OCI-LY1 (cell line): ENCODE results near the gene SPTY2D1.
"Not testable (repeated sequence)": the region's sequence is repeated elsewhere in the genome, so short reads cannot be mapped to it uniquely, and the experiment has no call there.

Source experiments
- H2AFZ ChIP-seq: fragments of 200-600 bp; sonication (generic), shearing (Covaris generic); 2 replicates; pipeline ENCODE4 v1.6.0; 2014; ENCODE audit warnings: antibody characterized with exemption, mild to moderate bottlenecking, low read length
- H3F3A ChIP-seq: fragments of 200-600 bp; sonication (generic), shearing (Covaris generic); 2 replicates; pipeline ENCODE4 v1.6.0; 2014; ENCODE audit warnings: mild to moderate bottlenecking, antibody characterized with exemption, low read length, moderate library complexity; ENCODE audit not compliant: insufficient read depth
- H3K27ac ChIP-seq: fragments of 200-600 bp; sonication (generic); 2 replicates; pipeline ENCODE4 v1.5.1; 2014; ENCODE audit warnings: low read length, mixed run types, mild to moderate bottlenecking, low read depth; ENCODE audit not compliant: poor library complexity, severe bottlenecking
- H3K27me3 ChIP-seq: fragments of 200-600 bp; sonication (generic); 2 replicates; pipeline ENCODE4 v1.6.0; 2014; ENCODE audit warnings: antibody characterized with exemption, mild to moderate bottlenecking, low read length, moderate library complexity; ENCODE audit not compliant: insufficient read depth
- H3K36me3 ChIP-seq: fragments of 200-600 bp; sonication (generic); 2 replicates; pipeline ENCODE4 v1.6.1; 2014; ENCODE audit warnings: mild to moderate bottlenecking, antibody characterized with exemption, low read length, moderate library complexity, mixed read lengths; ENCODE audit not compliant: insufficient read depth
- H3K4me1 ChIP-seq: fragments of 200-600 bp; sonication (generic); 2 replicates; pipeline ENCODE4 v1.5.1; 2014; ENCODE audit warnings: mild to moderate bottlenecking, low read length, moderate library complexity; ENCODE audit not compliant: insufficient read depth, severe bottlenecking
- H3K4me2 ChIP-seq: fragments of 200-600 bp; sonication (generic), shearing (Covaris generic); 2 replicates; pipeline ENCODE4 v1.6.1; 2014; ENCODE audit warnings: low read length
- H3K4me3 ChIP-seq: fragments of 200-600 bp; sonication (generic); 2 replicates; pipeline ENCODE4 v1.5.1; 2014; ENCODE audit warnings: low read length, low read depth, mild to moderate bottlenecking, mixed read lengths; ENCODE audit not compliant: poor library complexity, severe bottlenecking
- H3K79me2 ChIP-seq: fragments of 200-600 bp; shearing (Covaris generic); 2 replicates; pipeline ENCODE4 v1.6.1; 2016; ENCODE audit warnings: mixed run types, low read length, mixed read lengths; ENCODE audit not compliant: insufficient read depth
- H3K9ac ChIP-seq: fragments of 200-600 bp; sonication (generic), shearing (Covaris generic); 2 replicates; pipeline ENCODE4 v1.6.1; 2014; ENCODE audit warnings: mild to moderate bottlenecking, low read length, mixed read lengths
- H3K9me2 ChIP-seq: fragments of 200-600 bp; sonication (generic), shearing (Covaris generic); 2 replicates; pipeline ENCODE4 v1.6.1; 2014; ENCODE audit warnings: low read depth, mild to moderate bottlenecking, low read length, mixed read lengths
- H3K9me3 ChIP-seq: fragments of 200-600 bp; shearing (Covaris generic); 2 replicates; pipeline ENCODE4 v1.6.1; 2014; ENCODE audit warnings: low read length, mixed read lengths
- H4K20me1 ChIP-seq: fragments of 200-600 bp; sonication (generic), shearing (Covaris generic); 2 replicates; pipeline ENCODE4 v1.6.0; 2016; ENCODE audit warnings: mild to moderate bottlenecking, low read length; ENCODE audit not compliant: insufficient read depth
- EZH2 ChIP-seq: fragments of 200-600 bp; sonication (generic), shearing (Covaris generic); IDR thresholded peaks from 2 replicates; pipeline ENCODE4 v1.8.0; 2017; ENCODE audit warnings: borderline replicate concordance, mixed run types, mild to moderate bottlenecking, antibody characterized with exemption, low read length, moderate library complexity, mixed read lengths
- TF ChIP-seq, protein P1 (sequence below): fragments of 200-600 bp; sonication (generic), shearing (Covaris generic); IDR thresholded peaks from 2 replicates; pipeline ENCODE4 v1.5.1; 2017; ENCODE audit warnings: mild to moderate bottlenecking, antibody characterized with exemption, low read length, moderate library complexity, mixed read lengths

Gene SPTY2D1

DNA sequence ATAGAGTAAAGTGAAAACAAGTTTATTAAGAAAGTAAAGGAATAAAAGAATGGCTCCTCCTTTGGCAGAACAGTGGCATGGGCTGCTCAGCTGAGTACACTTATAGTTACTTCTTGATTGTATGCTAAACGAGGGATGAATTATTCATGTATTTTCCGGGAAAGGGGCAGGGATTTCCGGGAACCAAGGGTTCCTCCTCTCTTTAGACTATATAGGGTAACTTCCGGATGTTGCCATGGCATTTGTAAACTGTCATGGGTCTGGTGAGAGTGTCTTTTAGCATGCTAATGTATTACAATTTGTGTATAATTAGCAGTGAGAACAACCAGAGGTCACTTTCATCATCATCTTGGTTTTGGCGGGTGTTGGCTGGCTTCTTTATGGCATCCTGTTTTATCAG lies 23.5 kb upstream of the SPTY2D1 start:
- H3K79me2 ChIP-seq, result no peaks in the 10 kb centered on the region
- TF ChIP-seq EZH2, result no peak
- TF ChIP-seq, protein P1, sequence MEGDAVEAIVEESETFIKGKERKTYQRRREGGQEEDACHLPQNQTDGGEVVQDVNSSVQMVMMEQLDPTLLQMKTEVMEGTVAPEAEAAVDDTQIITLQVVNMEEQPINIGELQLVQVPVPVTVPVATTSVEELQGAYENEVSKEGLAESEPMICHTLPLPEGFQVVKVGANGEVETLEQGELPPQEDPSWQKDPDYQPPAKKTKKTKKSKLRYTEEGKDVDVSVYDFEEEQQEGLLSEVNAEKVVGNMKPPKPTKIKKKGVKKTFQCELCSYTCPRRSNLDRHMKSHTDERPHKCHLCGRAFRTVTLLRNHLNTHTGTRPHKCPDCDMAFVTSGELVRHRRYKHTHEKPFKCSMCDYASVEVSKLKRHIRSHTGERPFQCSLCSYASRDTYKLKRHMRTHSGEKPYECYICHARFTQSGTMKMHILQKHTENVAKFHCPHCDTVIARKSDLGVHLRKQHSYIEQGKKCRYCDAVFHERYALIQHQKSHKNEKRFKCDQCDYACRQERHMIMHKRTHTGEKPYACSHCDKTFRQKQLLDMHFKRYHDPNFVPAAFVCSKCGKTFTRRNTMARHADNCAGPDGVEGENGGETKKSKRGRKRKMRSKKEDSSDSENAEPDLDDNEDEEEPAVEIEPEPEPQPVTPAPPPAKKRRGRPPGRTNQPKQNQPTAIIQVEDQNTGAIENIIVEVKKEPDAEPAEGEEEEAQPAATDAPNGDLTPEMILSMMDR, result no peak
- H4K20me1 ChIP-seq, result no peaks in the 10 kb centered on the region
- no peaks in the 10 kb centered on the region for H3K9me3 ChIP-seq
- H3K36me3 ChIP-seq, result no peaks in the 10 kb centered on the region
- no peak overlapping the region for H2AFZ ChIP-seq
- H3K9ac ChIP-seq, result no peak overlapping the region
- H3K27ac ChIP-seq, result no peak overlapping the region
- H3K27me3 ChIP-seq, result no peaks in the 10 kb centered on the region
- H3K4me1 ChIP-seq, result no peaks in the 10 kb centered on the region
- H3K4me3 ChIP-seq, result no peak overlapping the region
- H3F3A ChIP-seq, result no peaks in the 10 kb centered on the region
- no peak overlapping the region for H3K4me2 ChIP-seq
- no peaks in the 10 kb centered on the region for H3K9me2 ChIP-seq

DNA sequence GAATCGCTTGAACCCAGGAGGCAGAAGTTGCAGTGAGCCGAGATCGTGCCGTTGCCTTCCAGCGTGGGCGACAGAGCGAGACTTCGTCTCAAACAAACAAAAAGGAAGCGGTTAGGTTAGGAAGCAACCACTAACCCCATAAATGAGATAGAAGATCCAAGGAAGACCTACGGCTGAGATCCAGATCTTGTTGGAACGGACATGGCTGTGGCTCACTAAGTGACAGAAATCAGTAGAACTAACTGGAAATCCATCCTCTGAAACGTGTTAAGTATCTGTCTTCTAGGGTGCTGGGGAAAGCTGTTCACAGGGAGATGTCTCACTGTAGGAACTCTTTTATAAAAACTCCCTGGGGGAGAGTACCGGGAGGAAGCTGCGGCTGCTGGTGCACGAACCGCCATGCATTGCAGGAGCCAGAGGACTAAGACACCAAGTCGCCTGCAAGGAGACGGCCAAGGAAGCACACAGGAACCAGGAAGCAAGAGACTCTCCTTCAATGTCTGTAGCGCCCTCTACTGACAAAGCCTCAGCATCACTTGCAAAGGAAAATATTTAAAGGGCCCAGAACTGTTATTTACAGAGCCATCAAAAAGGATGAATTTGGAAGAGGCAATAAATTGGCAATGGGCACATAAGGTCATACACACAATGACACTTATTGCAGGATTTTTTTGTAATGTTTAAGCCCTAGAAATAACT lies 16.9 kb upstream of the SPTY2D1 start:
- Histone ChIP-seq H3K4me1 (peaks cover 4% of the 10 kb centered on the region), H3F3A (no peaks in the 10 kb centered on the region), H3K9me3 (no peaks in the 10 kb centered on the region), H3K9me2 (no peaks in the 10 kb centered on the region), H4K20me1 (no peaks in the 10 kb centered on the region), H3K36me3 (no peaks in the 10 kb centered on the region; the same call in 1 of the 2 replicates), H3K79me2 (no peaks in the 10 kb centered on the region), H3K4me3 (peak overlapping the region; percentile 40), H3K9ac (no peak overlapping the region), H3K4me2 (peak overlapping the region; percentile 27), H3K27ac (no peak overlapping the region), H2AFZ (no peak overlapping the region), H3K27me3 (no peaks in the 10 kb centered on the region)
- no peak for TF ChIP-seq EZH2
- TF ChIP-seq, protein P1, result peak; percentile 68

DNA sequence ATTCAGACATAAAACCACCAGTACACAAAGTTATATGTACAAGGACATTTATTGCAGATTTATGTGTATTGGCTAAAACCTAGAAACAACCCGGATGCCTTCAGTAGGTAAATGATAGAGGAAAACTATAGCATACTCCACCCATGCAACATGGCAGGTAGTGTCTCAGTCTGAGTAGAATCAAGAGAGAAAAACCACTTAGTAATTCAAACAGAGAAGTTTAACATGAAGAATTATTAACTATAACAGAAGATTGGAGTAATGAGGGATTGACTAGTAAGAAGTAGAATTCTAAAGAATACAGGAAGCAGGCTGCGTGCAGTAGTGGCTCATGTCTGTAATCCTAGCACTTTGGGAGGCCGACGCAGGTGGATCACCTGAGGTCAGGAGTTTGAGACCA lies 16.2 kb upstream of the SPTY2D1 start:
- TF ChIP-seq, protein P1, result no peak
- no peak for TF ChIP-seq EZH2
- H4K20me1 ChIP-seq, result no peaks in the 10 kb centered on the region
- no peaks in the 10 kb centered on the region for H3K9me2 ChIP-seq
- no peaks in the 10 kb centered on the region for H3K79me2 ChIP-seq
- H3K27ac ChIP-seq, result no peak overlapping the region
- peaks cover 4% of the 10 kb centered on the region for H3K4me1 ChIP-seq
- no peak overlapping the region for H3K4me2 ChIP-seq
- H3K9me3 ChIP-seq, result no peaks in the 10 kb centered on the region
- no peaks in the 10 kb centered on the region; the same call in 1 of the 2 replicates for H3K36me3 ChIP-seq
- no peak overlapping the region for H3K4me3 ChIP-seq
- H3F3A ChIP-seq, result no peaks in the 10 kb centered on the region
- no peak overlapping the region for H3K9ac ChIP-seq
- no peaks in the 10 kb centered on the region for H3K27me3 ChIP-seq
- no peak overlapping the region for H2AFZ ChIP-seq

DNA sequence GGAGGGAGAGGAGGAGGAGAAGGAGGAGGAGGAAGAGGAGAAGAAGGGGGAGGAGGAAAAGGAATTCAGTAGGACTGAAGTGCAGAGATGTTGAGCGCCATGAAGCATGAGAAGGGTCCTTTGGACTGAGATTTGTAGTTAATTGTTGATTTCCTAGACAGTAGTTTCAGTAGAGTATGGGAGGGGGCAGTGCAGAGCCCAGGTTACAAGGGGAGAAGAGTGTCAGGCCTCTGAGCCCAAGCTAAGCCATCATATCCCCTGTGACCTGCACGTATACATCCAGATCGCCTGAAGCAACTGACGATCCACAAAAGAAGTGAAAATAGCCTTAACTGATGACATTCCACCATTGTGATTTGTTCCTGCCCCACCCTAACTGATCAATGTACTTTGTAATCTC lies 8.9 kb upstream of the SPTY2D1 start:
- H3K4me3 ChIP-seq, H3K4me1 ChIP-seq: not testable (repeated sequence)

More for the DNA sequence above, 8.9 kb upstream of the SPTY2D1 start:
- H3K4me2 ChIP-seq, H3K27me3 ChIP-seq, H2AFZ ChIP-seq, H3K9ac ChIP-seq, H3K27ac ChIP-seq, H3K9me3 ChIP-seq, H3F3A ChIP-seq, H4K20me1 ChIP-seq, H3K36me3 ChIP-seq, H3K9me2 ChIP-seq, H3K79me2 ChIP-seq: not testable (repeated sequence)
